GM23338 (cell line): ENCODE results near the gene MYO5A. TPM values are rescaled to one million over a fixed set of nuclear protein-coding genes. Genes with fewer than 3 reads are reported as not detected.

Experiments
- ATAC-seq: fragments of 200-7000 bp; cut with Tn5 transposase; 3 replicates; pipeline ENCODE4 v1.9.1; 2020
- DNase-seq: peaks from one replicate; pipeline ENCODE4 v3.0.0-alpha.2; 2015; ENCODE audit warnings: low spot score
- H2AFZ ChIP-seq: fragments of 200-600 bp; sonication (generic); 2 replicates; pipeline ENCODE4 v1.8.0; 2016; ENCODE audit warnings: antibody characterized with exemption, mild to moderate bottlenecking, moderate library complexity
- H3F3A ChIP-seq: fragments of 200-600 bp; sonication (generic); replicated peaks from 2 replicates; pipeline ENCODE4 v1.8.0; 2017; ENCODE audit warnings: antibody characterized with exemption, mixed run types, low read depth
- H3K27ac ChIP-seq: fragments of 200-600 bp; sonication (generic); 2 replicates; pipeline ENCODE4 v1.6.1; 2016; ENCODE audit warnings: low read depth
- H3K27me3 ChIP-seq: fragments of 200-600 bp; sonication (generic); 2 replicates; pipeline ENCODE4 v1.8.0; 2016; ENCODE audit warnings: mild to moderate bottlenecking, mixed run types, moderate library complexity; ENCODE audit not compliant: insufficient read depth
- H3K36me3 ChIP-seq: fragments of 200-600 bp; sonication (generic); 2 replicates; pipeline ENCODE4 v1.8.0; 2016; ENCODE audit warnings: mild to moderate bottlenecking; ENCODE audit not compliant: insufficient read depth
- H3K4me1 ChIP-seq: fragments of 200-600 bp; sonication (generic); 2 replicates; pipeline ENCODE4 v1.8.0; 2016; ENCODE audit warnings: mild to moderate bottlenecking, moderate library complexity; ENCODE audit not compliant: insufficient read depth
- H3K4me2 ChIP-seq: fragments of 200-600 bp; sonication (generic); 2 replicates; pipeline ENCODE4 v1.7.1; 2017; ENCODE audit warnings: mixed run types
- H3K4me3 ChIP-seq: fragments of 200-600 bp; sonication (generic); 2 replicates; pipeline ENCODE4 v1.6.1; 2016; ENCODE audit warnings: mixed run types
- H3K79me2 ChIP-seq: fragments of 200-600 bp; sonication (generic); replicated peaks from 2 replicates; pipeline ENCODE4 v1.8.0; 2017; ENCODE audit warnings: mild to moderate bottlenecking; ENCODE audit not compliant: insufficient read depth
- H3K9me2 ChIP-seq: fragments of 200-600 bp; sonication (generic); 2 replicates; pipeline ENCODE4 v1.8.0; 2017; ENCODE audit not compliant: insufficient read depth
- H4K20me1 ChIP-seq: fragments of 200-600 bp; sonication (generic); replicated peaks from 2 replicates; pipeline ENCODE4 v1.8.0; 2017; ENCODE audit warnings: mild to moderate bottlenecking; ENCODE audit not compliant: insufficient read depth
- H3K27ac Mint-ChIP-seq: 2 replicates; pipeline ENCODE4 v1.8.0; 2020; ENCODE audit warnings: inconsistent platforms, mild to moderate bottlenecking, moderate library complexity, mixed read lengths
- H3K27me3 Mint-ChIP-seq: 3 replicates; pipeline ENCODE4 v1.8.0; 2022; ENCODE audit warnings: low read depth, mild to moderate bottlenecking, moderate library complexity, mixed read lengths, inconsistent platforms; ENCODE audit not compliant: insufficient read depth, poor library complexity
- H3K36me3 Mint-ChIP-seq: 3 replicates; pipeline ENCODE4 v1.8.0; 2021; ENCODE audit warnings: low read depth, mild to moderate bottlenecking, inconsistent platforms, moderate library complexity, mixed read lengths
- H3K4me1 Mint-ChIP-seq: 3 replicates; pipeline ENCODE4 v1.8.0; 2020; ENCODE audit warnings: mild to moderate bottlenecking, inconsistent platforms, mixed read lengths
- H3K4me3 Mint-ChIP-seq: 3 replicates; pipeline ENCODE4 v1.8.0; 2021; ENCODE audit warnings: moderate library complexity, mild to moderate bottlenecking, inconsistent platforms, mixed read lengths
- H3K9me3 Mint-ChIP-seq: 3 replicates; pipeline ENCODE4 v1.8.0; 2020; ENCODE audit warnings: moderate library complexity, mild to moderate bottlenecking, inconsistent platforms, mixed read lengths
- CREB1 ChIP-seq: fragments of 250-450 bp; sonication (Bioruptor Pico); IDR thresholded peaks from 2 replicates; pipeline ENCODE4 v1.5.0; 2020; ENCODE audit warnings: low read depth, mild to moderate bottlenecking, moderate library complexity
- CTCF ChIP-seq, 2 experiments: fragments of 200-600 bp in 1 of 2; sonication (generic) in 1 of 2; conservative IDR thresholded peaks; 2 replicates each; pipeline versions ENCODE4 v1.5.1 to v1.6.1; 2016 to 2017; ENCODE audit warnings: antibody characterized with exemption in 2 of 2, low read depth in 2 of 2, mild to moderate bottlenecking in 2 of 2, moderate library complexity in 1 of 2
- EZH2phosphoT487 ChIP-seq: fragments of 200-600 bp; sonication (generic); IDR thresholded peaks from one replicate; pipeline ENCODE4 v1.8.1; 2018; ENCODE audit warnings: antibody characterized with exemption; ENCODE audit not compliant: unreplicated experiment
- NANOG ChIP-seq: IDR thresholded peaks from 2 replicates; pipeline ENCODE4 v1.6.1; 2016; ENCODE audit warnings: antibody characterized with exemption, borderline replicate concordance
- POLR2AphosphoS5 ChIP-seq: IDR thresholded peaks from 2 replicates; pipeline ENCODE4 v1.6.1; 2016; ENCODE audit warnings: antibody characterized with exemption, low read depth
- ZNF114 ChIP-seq: fragments of 250-450 bp; sonication (Bioruptor Pico); IDR thresholded peaks from 2 replicates; pipeline ENCODE4 v1.5.0; 2020; ENCODE audit warnings: mild to moderate bottlenecking, moderate library complexity
- ZNF331 ChIP-seq: fragments of 250-450 bp; sonication (Bioruptor Pico); IDR thresholded peaks from 2 replicates; pipeline ENCODE4 v1.5.0; 2020; ENCODE audit warnings: low read depth, mild to moderate bottlenecking, moderate library complexity
- polyA plus RNA-seq: library from polyadenylated mRNA; unstranded; fragments of >200 nt; fragmentation: Nextera tagmentation; extraction: Ambion mirVana; gene quantifications from 2 replicates; pipeline ENCODE4 v1.2.1, GENCODE V29; 2016
- total RNA-seq: library from RNA; depleted of rRNA; stranded (reverse); fragments of >200 nt; shearing (Covaris generic); gene quantifications from 2 replicates; pipeline ENCODE4 v1.2.3, GENCODE V29; 2014
- TF ChIP-seq, protein P1 (sequence below): fragments of 250-450 bp; sonication (Bioruptor Pico); IDR thresholded peaks from 2 replicates; pipeline ENCODE4 v1.5.0; 2020; ENCODE audit warnings: mild to moderate bottlenecking, moderate library complexity
- TF ChIP-seq, protein P2 (sequence below): IDR thresholded peaks from one replicate; pipeline ENCODE4 v1.6.1; 2018; ENCODE audit warnings: antibody characterized with exemption; ENCODE audit not compliant: unreplicated experiment
- TF ChIP-seq, protein P3 (sequence below): IDR thresholded peaks from 2 replicates; pipeline ENCODE4 v1.6.1; 2016; ENCODE audit warnings: antibody characterized with exemption

MYO5A gene
- total and polyA plus RNA-seq, 2 experiments from 2014 or later: 5.7 to 31.8 TPM

DNA sequence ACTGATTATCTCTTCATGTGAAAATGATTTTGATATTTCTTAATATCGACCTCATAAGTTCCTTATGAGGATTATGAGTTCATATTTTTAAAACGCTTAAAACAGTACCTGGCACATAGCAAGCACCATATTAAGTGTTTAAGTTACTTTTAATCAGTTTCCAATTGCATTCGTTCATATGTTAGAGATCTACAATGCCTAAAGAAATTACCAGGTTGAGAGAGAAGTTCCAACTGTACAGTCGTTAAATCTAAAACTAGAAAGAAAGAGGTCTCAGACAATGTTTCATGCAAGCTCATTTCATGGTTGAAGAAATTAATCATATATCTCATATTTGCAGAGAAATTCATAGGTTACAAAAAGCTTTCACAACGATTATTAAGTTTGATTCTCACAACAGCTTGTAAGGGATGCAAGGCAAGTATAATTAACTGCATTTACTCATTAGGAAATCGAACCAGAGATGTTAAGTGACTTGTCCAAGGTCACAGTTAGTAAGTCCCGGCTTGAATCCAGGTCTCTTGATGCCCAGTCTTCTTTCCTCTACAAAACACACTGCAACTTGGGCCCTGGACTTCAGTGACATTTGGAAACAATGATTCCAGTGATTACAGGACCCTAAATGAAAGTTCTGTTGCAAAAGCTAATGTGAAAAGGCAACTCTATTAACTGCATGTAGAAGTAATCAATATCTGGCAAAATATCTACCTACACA is 1.3 kb downstream of the MYO5A start (continued):
- TF ChIP-seq CTCF (conservative IDR thresholded peaks at IDR 0.05; ENCODE audit: low read depth in 2 of 2): no peak
- no peak for TF ChIP-seq CREB1 (CRISPR knock-in tag)

- H3K9me3 Mint-ChIP-seq: no peaks in the 10 kb centered on the region
- Histone ChIP-seq H3K27me3 (peaks cover 18% of the 10 kb centered on the region), H3K4me2 (no peak overlapping the region), H3K36me3 (no peaks in the 10 kb centered on the region), H3K9me2 (no peaks in the 10 kb centered on the region), H3K79me2 (peaks cover 70% of the 10 kb centered on the region), H3K27ac (no peak overlapping the region), H3F3A (peaks cover 15% of the 10 kb centered on the region), H2AFZ (no peak overlapping the region), H3K4me1 (peaks cover 15% of the 10 kb centered on the region), H4K20me1 (peaks cover 5% of the 10 kb centered on the region), H3K4me3 (no peak overlapping the region)
- ATAC-seq (no peak), DNase-seq (no peak)
- H3K36me3 Mint-ChIP-seq: no peaks in the 10 kb centered on the region
- H3K27ac Mint-ChIP-seq: no peak overlapping the region
- H3K27me3 Mint-ChIP-seq: peaks cover 15% of the 10 kb centered on the region
- TF ChIP-seq, protein P1, sequence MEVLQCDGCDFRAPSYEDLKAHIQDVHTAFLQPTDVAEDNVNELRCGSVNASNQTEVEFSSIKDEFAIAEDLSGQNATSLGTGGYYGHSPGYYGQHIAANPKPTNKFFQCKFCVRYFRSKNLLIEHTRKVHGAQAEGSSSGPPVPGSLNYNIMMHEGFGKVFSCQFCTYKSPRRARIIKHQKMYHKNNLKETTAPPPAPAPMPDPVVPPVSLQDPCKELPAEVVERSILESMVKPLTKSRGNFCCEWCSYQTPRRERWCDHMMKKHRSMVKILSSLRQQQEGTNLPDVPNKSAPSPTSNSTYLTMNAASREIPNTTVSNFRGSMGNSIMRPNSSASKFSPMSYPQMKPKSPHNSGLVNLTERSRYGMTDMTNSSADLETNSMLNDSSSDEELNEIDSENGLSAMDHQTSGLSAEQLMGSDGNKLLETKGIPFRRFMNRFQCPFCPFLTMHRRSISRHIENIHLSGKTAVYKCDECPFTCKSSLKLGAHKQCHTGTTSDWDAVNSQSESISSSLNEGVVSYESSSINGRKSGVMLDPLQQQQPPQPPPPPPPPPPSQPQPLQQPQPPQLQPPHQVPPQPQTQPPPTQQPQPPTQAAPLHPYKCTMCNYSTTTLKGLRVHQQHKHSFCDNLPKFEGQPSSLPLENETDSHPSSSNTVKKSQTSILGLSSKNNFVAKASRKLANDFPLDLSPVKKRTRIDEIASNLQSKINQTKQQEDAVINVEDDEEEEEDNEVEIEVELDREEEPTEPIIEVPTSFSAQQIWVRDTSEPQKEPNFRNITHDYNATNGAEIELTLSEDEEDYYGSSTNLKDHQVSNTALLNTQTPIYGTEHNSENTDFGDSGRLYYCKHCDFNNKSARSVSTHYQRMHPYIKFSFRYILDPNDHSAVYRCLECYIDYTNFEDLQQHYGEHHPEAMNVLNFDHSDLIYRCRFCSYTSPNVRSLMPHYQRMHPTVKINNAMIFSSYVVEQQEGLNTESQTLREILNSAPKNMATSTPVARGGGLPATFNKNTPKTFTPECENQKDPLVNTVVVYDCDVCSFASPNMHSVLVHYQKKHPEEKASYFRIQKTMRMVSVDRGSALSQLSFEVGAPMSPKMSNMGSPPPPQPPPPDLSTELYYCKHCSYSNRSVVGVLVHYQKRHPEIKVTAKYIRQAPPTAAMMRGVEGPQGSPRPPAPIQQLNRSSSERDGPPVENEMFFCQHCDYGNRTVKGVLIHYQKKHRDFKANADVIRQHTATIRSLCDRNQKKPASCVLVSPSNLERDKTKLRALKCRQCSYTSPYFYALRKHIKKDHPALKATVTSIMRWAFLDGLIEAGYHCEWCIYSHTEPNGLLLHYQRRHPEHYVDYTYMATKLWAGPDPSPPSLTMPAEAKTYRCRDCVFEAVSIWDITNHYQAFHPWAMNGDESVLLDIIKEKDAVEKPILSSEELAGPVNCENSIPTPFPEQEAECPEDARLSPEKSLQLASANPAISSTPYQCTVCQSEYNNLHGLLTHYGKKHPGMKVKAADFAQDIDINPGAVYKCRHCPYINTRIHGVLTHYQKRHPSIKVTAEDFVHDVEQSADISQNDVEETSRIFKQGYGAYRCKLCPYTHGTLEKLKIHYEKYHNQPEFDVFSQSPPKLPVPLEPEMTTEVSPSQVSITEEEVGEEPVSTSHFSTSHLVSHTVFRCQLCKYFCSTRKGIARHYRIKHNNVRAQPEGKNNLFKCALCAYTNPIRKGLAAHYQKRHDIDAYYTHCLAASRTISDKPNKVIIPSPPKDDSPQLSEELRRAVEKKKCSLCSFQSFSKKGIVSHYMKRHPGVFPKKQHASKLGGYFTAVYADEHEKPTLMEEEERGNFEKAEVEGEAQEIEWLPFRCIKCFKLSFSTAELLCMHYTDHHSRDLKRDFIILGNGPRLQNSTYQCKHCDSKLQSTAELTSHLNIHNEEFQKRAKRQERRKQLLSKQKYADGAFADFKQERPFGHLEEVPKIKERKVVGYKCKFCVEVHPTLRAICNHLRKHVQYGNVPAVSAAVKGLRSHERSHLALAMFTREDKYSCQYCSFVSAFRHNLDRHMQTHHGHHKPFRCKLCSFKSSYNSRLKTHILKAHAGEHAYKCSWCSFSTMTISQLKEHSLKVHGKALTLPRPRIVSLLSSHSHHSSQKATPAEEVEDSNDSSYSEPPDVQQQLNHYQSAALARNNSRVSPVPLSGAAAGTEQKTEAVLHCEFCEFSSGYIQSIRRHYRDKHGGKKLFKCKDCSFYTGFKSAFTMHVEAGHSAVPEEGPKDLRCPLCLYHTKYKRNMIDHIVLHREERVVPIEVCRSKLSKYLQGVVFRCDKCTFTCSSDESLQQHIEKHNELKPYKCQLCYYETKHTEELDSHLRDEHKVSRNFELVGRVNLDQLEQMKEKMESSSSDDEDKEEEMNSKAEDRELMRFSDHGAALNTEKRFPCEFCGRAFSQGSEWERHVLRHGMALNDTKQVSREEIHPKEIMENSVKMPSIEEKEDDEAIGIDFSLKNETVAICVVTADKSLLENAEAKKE (CRISPR knock-in tag): no peak
- TF ChIP-seq EZH2phosphoT487: no peak
- TF ChIP-seq ZNF331: no peak
- TF ChIP-seq, protein P2, sequence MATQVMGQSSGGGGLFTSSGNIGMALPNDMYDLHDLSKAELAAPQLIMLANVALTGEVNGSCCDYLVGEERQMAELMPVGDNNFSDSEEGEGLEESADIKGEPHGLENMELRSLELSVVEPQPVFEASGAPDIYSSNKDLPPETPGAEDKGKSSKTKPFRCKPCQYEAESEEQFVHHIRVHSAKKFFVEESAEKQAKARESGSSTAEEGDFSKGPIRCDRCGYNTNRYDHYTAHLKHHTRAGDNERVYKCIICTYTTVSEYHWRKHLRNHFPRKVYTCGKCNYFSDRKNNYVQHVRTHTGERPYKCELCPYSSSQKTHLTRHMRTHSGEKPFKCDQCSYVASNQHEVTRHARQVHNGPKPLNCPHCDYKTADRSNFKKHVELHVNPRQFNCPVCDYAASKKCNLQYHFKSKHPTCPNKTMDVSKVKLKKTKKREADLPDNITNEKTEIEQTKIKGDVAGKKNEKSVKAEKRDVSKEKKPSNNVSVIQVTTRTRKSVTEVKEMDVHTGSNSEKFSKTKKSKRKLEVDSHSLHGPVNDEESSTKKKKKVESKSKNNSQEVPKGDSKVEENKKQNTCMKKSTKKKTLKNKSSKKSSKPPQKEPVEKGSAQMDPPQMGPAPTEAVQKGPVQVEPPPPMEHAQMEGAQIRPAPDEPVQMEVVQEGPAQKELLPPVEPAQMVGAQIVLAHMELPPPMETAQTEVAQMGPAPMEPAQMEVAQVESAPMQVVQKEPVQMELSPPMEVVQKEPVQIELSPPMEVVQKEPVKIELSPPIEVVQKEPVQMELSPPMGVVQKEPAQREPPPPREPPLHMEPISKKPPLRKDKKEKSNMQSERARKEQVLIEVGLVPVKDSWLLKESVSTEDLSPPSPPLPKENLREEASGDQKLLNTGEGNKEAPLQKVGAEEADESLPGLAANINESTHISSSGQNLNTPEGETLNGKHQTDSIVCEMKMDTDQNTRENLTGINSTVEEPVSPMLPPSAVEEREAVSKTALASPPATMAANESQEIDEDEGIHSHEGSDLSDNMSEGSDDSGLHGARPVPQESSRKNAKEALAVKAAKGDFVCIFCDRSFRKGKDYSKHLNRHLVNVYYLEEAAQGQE: no peak
- TF ChIP-seq, protein P3, sequence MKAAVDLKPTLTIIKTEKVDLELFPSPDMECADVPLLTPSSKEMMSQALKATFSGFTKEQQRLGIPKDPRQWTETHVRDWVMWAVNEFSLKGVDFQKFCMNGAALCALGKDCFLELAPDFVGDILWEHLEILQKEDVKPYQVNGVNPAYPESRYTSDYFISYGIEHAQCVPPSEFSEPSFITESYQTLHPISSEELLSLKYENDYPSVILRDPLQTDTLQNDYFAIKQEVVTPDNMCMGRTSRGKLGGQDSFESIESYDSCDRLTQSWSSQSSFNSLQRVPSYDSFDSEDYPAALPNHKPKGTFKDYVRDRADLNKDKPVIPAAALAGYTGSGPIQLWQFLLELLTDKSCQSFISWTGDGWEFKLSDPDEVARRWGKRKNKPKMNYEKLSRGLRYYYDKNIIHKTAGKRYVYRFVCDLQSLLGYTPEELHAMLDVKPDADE: no peak
- TF ChIP-seq ZNF114 (CRISPR knock-in tag): no peak
- TF ChIP-seq NANOG: no peak
- TF ChIP-seq POLR2AphosphoS5: no peak
- H3K4me1 Mint-ChIP-seq: peaks cover 19% of the 10 kb centered on the region
- no peak overlapping the region for H3K4me3 Mint-ChIP-seq
Observed at GRCh38 chr15:52524223-52525136, 4.2 kb downstream of the MYO5A start.
